GM21447 (cell line): ENCODE results near the gene STT3B.

ENCODE experiments used
- ATAC-seq: cut with Tn5 transposase; IDR thresholded peaks from one replicate; pipeline ENCODE4 v1.9.1; 2021; ENCODE audit not compliant: unreplicated experiment

The STT3B gene

DNA sequence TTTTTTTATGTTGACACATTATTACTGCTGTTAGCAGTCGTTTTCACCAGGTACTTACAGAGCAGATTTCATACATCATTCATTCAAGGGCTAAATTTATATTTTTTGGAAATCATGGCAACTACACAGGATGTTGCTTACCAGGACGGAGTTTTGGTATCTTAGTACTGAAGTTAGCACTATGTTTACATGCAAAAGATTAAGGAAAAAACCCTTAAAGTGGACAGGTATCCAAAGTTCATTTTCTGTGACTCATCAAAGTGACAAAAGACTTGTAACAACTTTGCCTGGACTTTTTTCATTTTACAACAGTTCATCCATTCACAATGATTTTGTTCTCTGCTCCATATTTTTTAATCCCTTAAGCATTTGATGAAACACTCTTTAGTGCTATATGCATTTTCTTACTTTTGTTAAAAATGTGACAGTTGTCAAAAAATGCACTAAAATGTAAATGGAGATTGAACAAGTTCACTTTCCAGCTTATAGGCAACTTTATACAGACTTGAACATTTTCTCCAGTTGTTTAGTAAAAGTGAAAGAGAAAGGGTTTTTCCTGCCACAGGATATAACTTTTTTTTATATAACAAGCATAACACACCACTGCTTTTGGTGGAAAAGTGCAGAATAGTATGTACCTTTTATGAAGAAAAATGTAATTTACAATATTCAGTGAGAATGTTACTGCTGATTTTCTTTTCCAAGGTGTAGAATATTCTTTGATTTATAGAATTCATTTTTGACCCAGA is 104.1 kb downstream of the STT3B start:
- no peak for ATAC-seq

DNA sequence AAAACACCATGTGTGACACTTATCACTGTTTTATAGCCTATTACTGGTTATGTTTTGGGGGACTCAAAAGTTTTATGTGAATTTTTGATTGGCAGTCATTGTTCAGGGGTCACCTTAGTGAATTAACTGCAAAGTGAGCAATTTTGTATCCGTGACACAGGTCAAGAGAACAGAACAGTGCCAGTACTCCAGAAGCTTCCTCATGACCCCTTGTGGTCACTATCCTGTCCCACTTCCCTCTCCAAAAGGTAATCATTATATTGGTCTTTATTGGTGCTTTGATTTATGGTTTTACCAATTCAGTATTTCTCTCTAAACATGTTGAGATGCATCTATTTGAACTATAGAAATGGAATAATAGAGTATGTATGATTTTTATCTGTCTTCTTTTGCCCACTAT is 107.1 kb downstream of the STT3B start:
- ATAC-seq = no peak

DNA sequence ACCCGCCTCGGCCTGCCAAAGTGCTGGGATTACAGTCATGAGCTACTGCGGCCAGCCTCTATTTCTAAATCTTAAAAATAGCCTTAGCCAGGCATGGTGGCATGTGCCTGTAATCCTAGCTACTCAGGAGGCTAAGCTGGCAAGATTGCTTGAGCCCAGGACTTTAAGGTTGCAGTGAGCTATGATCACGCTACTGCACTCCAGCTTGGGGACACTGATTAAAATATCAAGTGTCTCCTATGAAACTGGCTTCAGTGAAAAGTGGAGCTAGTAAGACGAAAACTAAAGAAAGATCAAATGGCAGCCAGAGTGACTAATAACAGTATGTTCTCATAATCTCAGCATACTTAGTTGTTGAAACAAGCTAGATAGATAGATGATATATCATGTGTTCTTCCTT is 112.5 kb downstream of the STT3B start:
- no peak for ATAC-seq

DNA sequence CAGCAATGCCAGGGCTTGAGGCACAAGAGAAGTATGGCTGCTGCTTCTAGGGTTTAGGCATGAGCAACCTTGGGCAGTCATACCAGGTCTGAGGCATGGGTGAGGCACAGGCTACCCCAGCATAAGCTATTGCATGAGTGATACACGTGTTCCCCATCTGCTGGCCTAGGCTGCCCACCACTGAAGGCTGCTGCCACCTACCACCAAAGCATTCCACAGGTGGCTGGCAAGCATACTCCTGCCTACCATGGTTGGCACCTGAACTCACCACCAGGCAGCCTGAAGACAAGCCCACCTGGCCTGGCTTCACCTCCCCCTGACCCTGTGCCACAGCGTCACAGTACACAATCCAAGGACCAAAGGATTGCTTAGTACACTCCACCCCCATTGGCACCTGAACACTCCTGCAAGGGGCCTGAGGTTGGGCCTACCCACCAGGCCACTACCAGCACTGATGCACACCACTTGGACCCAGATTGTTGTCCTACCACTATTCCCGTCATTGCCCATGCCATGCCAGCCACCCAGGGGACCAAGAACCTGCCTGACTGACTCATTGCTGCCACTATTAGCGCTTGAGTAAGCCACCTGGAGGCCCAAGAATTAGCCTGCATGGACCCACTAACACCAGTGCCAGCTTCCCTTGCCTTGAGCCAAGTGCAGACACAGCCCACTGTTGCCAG is 115.7 kb downstream of the STT3B start:
- no peak for ATAC-seq

DNA sequence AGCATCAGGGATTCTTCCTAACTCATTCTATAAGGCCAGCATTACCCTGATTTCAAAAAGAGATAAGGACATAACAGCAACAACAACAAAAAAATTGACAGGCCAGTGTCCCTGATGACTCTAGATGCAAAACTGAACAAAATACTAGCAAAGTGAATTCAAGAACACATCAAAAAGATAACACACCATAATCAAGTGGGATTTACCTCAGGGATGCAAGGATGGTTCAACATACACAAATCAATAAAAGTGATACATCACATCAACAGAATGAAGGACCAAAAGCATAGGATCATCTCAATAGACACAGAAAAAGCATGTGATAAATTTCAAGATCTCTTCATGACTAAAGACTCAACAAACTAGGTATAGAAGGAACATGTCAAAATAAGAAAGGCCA is 119.6 kb downstream of the STT3B start:
- no peak for ATAC-seq

DNA sequence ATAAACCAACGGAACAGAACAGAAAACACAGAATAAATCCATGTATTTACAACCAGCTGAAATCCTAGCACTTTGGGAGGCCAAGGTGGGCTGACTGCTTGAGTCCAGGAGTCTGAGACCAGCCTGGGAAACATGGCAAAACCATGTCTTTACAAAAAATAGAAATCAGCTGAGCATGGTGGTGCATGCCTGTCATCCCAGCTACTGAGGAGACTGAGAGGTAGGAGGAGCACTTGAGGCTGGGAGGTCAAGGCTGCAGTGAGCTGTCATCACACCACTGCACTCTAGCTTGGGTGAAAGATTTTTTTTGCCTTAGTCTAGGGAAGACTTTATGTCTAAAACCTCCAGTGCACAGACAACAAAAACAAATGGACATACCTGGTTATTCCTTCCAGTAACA is 120.7 kb downstream of the STT3B start:
- ATAC-seq = no peak

DNA sequence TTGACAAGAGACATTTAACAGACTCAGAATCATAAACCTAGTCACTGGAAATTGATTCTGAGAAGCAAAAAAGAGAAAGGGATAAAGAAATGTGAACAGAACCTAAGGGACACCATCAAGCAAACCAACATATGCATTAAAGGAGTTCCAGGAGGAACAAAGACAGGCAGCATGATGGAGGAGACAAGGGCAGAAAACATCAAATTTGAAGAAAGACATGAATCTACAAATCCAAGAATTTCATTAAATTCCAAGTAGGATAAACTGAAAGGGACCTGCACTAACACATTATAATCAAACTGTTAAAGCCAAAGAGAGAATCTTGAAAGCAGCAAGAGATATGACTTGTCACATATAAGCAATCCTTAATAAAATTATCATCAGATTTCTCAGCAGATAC is 122.3 kb downstream of the STT3B start:
- ATAC-seq = no peak

DNA sequence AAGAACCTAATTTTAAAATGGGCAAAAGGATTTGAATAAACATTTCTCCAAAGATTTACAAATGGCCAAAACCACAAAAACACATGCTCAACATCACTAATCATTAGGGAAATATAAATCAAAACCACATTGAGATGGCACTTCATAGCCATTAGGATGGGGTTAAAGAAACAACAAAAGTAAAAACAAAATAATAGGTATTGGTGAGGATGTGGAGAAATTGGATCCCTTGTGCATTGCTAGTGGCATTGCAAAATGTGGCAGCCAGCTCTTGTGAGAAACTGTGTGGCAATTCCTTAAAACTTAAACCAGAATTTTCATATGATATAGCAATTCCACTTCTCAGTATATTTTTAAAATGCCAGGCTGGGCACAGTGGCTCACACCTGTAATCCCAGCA is 126.5 kb downstream of the STT3B start:
- ATAC-seq = no peak

DNA sequence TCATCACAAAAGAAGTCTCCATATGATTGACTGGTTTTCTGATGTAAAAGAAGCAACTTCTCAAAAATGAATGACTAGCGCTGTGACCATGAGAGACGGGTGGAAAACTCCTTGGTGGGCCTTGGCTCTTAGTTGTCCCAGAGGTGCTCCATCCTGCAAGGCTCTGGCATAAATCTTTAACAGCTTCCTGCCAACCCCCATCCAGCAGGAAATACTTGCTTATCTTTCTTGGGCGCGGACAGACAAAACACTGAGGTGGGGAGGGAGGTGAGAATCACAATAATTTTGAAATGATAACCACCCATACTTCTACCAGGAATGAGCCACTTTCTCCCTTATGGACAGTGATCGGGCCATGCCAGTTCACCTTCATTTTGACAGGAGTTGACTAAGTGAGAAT is 128.6 kb downstream of the STT3B start:
- ATAC-seq = no peak

DNA sequence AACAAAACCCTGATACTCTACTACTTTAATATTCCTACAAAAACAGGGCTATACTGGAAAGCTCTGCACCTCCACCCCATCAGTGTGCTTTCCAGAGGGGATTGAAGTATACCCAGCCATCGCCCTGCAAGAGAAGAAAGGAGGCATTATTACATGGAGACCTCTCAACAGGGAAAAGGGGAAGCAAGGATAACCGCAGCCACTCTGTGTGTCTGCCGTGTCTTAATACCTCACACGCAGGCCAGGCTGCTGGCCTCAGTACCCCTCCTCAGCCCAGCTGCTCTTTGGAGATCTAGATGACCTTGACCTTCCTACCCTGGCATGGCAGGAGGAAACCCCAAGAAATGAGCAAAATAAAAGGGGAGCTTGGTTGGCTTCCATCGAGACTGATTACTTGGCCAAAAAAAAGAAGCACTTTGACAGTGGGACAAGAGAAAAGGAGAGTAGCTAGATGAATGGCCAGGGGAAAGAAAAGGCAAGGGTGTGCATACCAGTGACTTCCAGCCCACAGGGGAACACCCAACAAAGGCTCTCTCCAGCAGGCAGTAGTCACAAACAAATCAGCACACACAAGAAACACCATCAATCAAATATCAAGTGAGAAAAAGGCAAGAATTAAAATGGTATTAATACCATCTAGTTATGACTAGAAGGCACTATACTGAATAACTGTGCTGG is 129.4 kb downstream of the STT3B start:
- ATAC-seq = no peak

DNA sequence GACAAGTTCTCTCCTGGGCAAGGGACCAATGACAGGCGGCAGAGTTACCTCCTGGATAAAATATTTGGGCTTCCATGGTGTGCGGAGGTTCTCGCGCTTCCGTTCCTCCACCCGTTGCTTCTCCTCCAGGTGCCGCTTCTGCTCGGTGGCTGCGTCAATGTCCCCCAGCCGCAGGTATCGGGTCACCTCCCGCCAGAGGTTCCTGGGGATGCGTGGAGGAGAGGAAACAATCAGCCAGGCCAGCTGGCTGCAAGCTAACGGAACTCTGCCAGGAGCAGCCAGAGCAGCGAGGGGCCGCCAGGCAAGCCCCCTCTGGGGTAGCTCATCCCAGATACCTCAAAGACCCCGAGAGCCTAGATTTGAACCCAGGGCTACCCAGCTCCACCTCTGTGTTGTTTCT is 131.3 kb downstream of the STT3B start:
- no peak for ATAC-seq

DNA sequence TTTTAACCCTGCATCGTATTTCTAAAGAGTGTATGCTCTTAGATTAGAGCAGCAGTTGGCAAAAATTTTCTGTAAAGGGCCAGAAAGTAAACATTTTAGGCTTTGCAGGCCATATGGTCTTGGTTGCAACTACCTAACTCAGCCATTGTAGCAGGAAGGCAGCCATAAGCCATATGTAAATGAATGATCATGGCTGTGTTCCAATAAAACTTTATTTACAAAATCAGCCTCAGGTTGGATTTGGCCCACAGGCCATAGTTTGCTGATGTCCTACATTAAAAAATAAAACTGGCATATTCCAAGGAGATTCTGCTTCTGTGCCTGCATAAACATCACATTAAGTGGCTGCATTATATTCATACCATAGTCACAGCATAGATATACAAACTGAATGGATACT is 134.9 kb downstream of the STT3B start:
- no peak for ATAC-seq

DNA sequence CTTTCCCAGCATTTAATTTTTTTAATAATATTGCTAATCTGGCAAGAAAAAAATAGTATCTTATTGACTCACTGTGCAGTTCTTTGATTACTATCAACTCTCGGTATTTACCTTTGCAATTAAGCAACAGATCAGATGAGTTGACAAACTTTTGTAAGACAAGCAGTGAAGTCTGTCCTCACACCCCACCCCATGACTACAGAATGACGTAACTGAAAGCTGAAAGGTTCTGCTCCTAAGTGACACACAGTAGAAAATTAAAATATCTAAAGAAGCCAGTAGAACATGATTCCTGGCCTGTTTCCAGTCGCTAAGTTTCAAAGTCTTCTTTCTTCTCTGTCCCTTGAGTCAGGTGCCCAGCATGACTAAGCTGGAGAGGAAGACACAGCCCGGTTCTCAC is 135.5 kb downstream of the STT3B start:
- no peak for ATAC-seq

DNA sequence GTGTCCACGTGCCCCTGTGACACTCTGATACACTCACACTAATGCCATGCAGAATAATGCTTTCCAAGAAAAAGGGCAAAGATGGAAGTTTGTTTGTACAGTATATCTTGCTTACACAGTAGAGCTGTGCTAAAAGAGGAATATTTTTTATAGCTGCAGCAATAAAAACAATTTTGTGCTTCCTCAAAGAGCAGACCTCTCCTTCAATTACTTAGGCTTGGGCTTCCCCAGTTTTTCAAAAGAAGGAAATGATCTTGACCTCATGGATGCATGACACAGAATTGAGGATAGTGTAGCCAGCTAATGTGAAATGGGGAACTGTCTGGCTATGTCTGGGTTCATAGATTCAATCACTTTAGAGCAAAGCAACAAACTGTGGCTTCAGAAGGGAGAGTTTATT is 137.4 kb downstream of the STT3B start:
- no peak for ATAC-seq

DNA sequence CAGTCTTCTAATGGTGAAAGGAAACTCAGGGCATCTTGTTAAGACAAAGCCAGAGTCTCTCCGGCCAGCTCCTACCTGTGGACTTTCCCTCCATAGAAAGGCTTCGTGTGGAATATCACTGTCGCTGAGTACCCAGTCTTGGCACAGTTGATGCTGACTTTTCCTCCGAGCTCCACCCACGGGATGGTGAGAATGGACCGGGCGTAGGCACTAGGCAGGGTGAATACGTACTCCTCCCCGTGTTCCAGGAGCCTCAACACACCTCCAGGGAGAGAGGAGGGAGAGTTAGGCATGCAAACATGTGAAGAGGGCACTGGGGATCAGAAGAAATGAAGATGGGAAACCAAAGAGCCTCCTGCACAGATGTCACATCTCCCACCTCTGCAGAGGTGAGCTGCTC is 138.0 kb downstream of the STT3B start:
- ATAC-seq = no peak

DNA sequence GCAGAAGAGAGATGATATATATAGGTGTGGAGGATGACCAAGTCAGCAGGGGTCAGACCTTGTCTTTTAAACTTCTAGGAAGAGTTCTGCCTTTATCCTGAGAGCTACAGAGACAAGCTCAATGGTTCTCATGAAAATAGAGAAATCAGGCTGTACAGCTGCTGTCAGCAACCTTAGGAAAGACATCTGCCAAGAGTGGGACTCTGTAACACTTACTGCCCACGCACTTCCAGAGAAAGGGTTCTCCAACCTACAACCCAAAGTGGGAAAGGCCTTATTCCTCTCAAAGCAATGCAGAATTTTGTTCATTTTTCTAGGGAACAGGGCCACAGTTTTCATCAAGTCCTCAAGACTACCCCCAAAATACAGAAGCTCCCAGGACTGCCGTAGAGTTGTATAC is 138.7 kb downstream of the STT3B start:
- ATAC-seq = no peak

DNA sequence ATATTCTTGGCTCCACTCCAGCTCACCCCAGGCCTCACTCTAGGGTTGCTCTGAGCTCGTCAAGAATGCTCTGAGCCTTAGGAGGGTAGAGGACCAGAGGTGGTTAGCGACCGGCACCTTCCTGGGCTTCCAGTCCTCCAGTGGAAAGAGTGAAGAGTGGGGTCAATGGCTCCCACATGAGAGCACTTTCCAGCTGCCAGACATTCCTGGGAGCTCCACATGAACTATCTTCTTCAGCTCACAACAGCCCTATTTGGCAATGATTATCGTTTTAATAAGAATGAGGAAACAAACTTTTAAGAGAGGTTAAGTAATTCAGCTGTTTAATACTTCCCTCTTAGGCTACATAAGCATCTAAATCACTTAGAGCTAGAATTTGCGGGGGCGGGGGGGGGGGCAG is 139.3 kb downstream of the STT3B start:
- ATAC-seq = no peak

DNA sequence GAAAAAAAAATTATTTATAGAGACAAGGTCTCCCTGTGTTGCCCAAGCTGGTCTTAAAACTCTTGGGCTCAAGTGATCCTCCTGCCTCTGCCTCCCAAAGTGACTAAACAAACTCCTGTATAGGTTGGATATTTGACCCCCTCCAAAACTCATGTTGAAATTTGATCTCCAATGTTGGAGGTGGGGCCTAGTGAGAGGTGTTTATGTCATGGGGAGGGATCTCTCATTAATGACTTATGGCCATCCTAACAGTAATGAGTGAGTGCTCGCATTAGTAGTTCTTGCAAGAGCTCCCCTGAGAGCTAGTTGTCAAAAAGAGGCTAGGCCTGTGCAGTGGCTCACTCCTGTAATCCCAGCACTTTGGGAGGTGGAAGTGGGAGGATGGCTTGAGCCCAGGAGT is 141.2 kb downstream of the STT3B start:
- ATAC-seq = no peak

DNA sequence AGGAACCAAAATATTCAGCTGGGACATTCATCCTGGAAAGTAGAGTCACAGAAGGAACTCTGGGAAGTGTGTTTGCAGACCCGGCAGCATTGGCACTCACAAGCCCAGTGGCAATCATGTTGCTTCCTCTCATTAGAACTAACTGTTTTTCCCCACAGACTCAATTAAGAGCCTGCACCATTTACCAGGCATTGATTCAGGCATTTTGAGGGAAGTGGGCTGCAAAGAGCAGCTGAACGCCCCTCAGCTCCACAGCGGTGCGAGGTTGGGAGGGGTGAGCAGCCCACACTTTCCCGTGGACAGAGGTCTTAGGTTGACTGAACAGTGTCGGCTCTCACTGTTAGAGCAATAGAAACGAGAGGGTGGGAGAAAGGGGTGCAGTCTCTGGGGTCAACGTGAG is 143.8 kb downstream of the STT3B start:
- no peak for ATAC-seq

DNA sequence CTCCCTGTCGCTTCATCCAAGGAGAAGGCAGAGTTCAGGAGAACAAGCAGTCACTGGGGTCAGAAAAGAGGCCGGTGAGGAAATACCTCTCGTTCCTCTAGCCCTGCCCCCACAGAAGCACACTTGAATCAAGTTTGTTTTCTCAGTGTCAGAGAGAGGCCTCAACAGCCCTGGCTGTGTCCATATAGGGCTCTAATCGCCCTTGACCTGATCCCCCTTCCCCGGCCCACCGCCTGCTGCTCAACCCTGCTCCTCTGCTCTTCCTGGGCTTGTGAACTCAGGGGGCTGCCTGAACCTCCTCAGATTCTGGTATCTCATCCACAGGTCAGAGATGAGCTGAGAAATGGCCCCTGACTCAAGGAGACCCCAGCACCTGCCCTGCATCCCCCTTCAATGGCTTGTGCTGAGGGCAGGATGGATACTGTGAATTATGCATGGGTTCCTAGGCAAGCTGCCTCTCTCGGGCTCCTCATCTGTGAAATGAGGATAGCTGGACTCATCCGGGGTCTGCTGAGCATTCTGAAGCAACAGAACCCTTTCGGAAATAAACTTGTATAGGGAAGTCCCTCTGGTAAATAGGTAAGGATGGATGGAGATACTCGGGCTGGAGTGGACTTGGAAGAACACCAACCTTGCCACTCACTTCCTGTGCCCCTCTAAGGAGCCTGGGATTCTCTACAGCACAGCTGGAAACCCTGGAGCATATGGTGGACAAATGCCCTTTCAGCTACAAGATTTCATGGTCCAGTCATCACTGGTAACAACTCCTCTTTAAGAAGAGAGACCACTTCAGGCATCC is 147.5 kb downstream of the STT3B start:
- no peak for ATAC-seq
